Urinary bladder (tissue), 4 donors: ENCODE measurements around the gene POP4. TPM values are rescaled to one million over a fixed set of nuclear protein-coding genes. Genes with fewer than 3 reads are reported as not detected.

Source experiments
- DNase-seq: peaks from one replicate; pipeline ENCODE4 v3.0.0-alpha.2; 2015; ENCODE audit errors: extremely low spot score
- H3K27ac ChIP-seq: one replicate; pipeline ENCODE4 v1.5.1; 2013; ENCODE audit warnings: low read depth, mild to moderate bottlenecking, moderate library complexity
- H3K36me3 ChIP-seq: one replicate; pipeline ENCODE4 v1.6.1; 2013; ENCODE audit warnings: mild to moderate bottlenecking, moderate library complexity; ENCODE audit not compliant: insufficient read depth
- H3K4me1 ChIP-seq: one replicate; pipeline ENCODE4 v1.6.1; 2013; ENCODE audit warnings: mild to moderate bottlenecking, moderate library complexity; ENCODE audit not compliant: insufficient read depth
- H3K4me3 ChIP-seq: one replicate; pipeline ENCODE4 v1.5.1; 2013; ENCODE audit warnings: low read depth, low read length
- WGBS: extraction: QIAGEN DNeasy Blood & Tissue Kit; methylation state at CpG from one replicate; pipeline ENCODE4 v1.1.7; 2013; 5-methylcytosine and 5-hydroxymethylcytosine counted together
- polyA plus RNA-seq: library from polyadenylated mRNA; stranded (reverse); fragments of 200-250 nt; gene quantifications from one replicate; pipeline ENCODE4 v1.2.3, GENCODE V29; 2013
- total RNA-seq: library from RNA; depleted of rRNA; stranded (reverse); fragments of >200 nt; gene quantifications from one replicate; pipeline ENCODE4 v1.2.3, GENCODE V29; 2014
- donor health status: healthy with polysubstance abuse.
- donor health status: healthy.

POP4 gene
- total and polyA plus RNA-seq, 2 donors = 66.9 to 82.4 TPM

DNA sequence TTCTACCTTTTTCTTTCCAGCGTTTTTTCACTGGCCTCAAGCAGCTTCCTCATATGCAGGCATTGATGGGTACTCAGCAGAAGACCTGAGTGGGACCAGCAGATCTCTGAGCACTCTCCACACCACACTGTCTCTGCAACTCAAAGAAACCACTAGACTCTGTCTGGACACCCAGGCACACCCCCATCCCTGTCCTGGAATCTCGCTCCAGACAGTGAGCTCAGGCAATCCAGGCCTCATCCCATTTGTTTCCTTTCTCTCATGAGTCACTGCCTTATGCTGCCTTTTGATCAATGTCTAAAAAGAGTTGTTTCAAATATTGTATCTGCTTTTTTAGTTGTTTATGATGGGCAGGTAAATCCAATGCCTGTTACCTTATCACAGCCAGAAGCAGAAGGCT, 19.7 kb upstream of the POP4 start:
- Histone ChIP-seq H3K36me3 (no peaks in the 10 kb centered on the region), H3K4me1 (no peaks in the 10 kb centered on the region), H3K4me3 (no peak overlapping the region), H3K27ac (no peak overlapping the region)
- no peak for DNase-seq
- WGBS = 59% methylated on average over 2 of the region's 2 CpGs

DNA sequence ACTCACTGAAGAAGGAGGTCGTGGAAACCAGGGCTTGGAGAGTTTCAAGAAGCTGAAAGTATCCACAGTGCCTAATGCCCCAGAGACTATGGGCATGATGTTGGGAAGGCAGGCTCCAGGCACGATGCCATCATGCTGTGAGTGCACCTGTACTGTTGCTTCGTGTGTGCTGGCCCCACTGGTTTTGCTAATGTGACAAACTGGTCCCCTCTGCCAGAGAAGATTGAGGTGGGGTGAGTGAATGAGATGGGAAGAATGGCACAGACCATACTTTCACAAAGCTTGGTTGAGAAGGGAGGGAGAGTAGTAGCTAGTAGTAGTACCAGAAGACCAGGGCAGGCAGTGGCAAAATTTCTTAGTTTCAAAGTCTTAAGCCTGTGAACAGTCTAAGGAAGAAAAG, 19.0 kb upstream of the POP4 start:
- no peak for DNase-seq
- whole genome bisulfite sequencing = 70% methylated on average over 3 of the region's 3 CpGs
- Histone ChIP-seq H3K36me3 (no peaks in the 10 kb centered on the region), H3K27ac (no peak overlapping the region), H3K4me1 (no peaks in the 10 kb centered on the region), H3K4me3 (no peak overlapping the region)

GRCh38 chr19:29587518-29587986, 18.5 kb upstream of the POP4 start:
- Histone ChIP-seq H3K36me3 (no peaks in the 10 kb centered on the region), H3K4me1 (no peaks in the 10 kb centered on the region), H3K27ac (no peak overlapping the region), H3K4me3 (no peak overlapping the region)
- WGBS = 69% methylated on average over 2 of the region's 2 CpGs
- no peak for DNase-seq

GRCh38 chr19:29588095-29588494, 18.0 kb upstream of the POP4 start:
- Histone ChIP-seq H3K27ac (no peak overlapping the region), H3K4me3 (no peak overlapping the region), H3K4me1 (no peaks in the 10 kb centered on the region), H3K36me3 (no peaks in the 10 kb centered on the region)
- WGBS = 91% methylated on average over 2 of the region's 2 CpGs
- DNase-seq = no peak

- no peak for DNase-seq
- no peaks in the 10 kb centered on the region for H3K36me3 ChIP-seq
- WGBS = 43% methylated on average over 5 of the region's 5 CpGs
- no peak overlapping the region for H3K27ac ChIP-seq
- no peak overlapping the region for H3K4me3 ChIP-seq
- no peaks in the 10 kb centered on the region for H3K4me1 ChIP-seq
Measured at GRCh38 chr19:29590278-29590677, 15.8 kb upstream of the POP4 start.

GRCh38 chr19:29591670-29592069, 14.4 kb upstream of the POP4 start:
- no peaks in the 10 kb centered on the region for H3K36me3 ChIP-seq
- no peak overlapping the region for H3K4me3 ChIP-seq
- 87% methylated on average over 3 of the region's 3 CpGs for WGBS
- no peak for DNase-seq
- no peak overlapping the region for H3K27ac ChIP-seq
- H3K4me1 ChIP-seq = no peaks in the 10 kb centered on the region

- Histone ChIP-seq H3K36me3 (no peaks in the 10 kb centered on the region), H3K27ac (no peak overlapping the region), H3K4me1 (no peaks in the 10 kb centered on the region), H3K4me3 (no peak overlapping the region)
- WGBS = 70% methylated on average over 6 of the region's 6 CpGs
- no peak for DNase-seq
Measured at GRCh38 chr19:29593869-29594268, 12.2 kb upstream of the POP4 start.

GRCh38 chr19:29596080-29596727, 9.9 kb upstream of the POP4 start:
- Histone ChIP-seq H3K4me1 (no peaks in the 10 kb centered on the region), H3K36me3 (no peaks in the 10 kb centered on the region), H3K4me3 (no peak overlapping the region), H3K27ac (no peak overlapping the region)
- WGBS = 24% methylated on average over 10 of the region's 10 CpGs
- DNase-seq = no peak

GRCh38 chr19:29596885-29597525, 9.1 kb upstream of the POP4 start:
- WGBS = 20% methylated on average over 9 of the region's 9 CpGs
- Histone ChIP-seq H3K4me3 (no peak overlapping the region), H3K27ac (no peak overlapping the region), H3K36me3 (no peaks in the 10 kb centered on the region), H3K4me1 (no peaks in the 10 kb centered on the region)
- no peak for DNase-seq

DNA sequence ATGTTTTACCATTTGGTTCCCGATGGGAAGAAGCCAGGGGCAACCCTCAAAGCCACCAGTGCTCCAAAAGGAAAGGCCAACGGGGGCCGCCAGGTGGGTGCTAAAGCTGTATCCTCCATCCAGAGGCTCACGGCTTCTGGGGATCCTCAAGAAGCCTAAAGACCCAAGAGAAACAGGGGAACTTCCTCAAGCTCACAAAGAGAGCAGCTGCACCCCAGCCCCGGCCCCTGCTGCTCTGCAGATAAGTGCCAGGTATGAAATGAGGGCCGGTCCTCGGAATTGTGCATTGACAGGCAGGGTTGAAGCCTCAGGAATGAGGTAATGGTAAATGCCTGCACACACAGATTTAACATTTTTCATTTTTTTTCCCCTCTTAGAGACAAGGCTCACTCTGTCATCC, 8.0 kb upstream of the POP4 start:
- H3K4me3 ChIP-seq = no peak overlapping the region
- no peaks in the 10 kb centered on the region for H3K4me1 ChIP-seq
- no peaks in the 10 kb centered on the region for H3K36me3 ChIP-seq
- no peak for DNase-seq
- H3K27ac ChIP-seq = no peak overlapping the region
- WGBS = 65% methylated on average over 7 of the region's 7 CpGs

DNA sequence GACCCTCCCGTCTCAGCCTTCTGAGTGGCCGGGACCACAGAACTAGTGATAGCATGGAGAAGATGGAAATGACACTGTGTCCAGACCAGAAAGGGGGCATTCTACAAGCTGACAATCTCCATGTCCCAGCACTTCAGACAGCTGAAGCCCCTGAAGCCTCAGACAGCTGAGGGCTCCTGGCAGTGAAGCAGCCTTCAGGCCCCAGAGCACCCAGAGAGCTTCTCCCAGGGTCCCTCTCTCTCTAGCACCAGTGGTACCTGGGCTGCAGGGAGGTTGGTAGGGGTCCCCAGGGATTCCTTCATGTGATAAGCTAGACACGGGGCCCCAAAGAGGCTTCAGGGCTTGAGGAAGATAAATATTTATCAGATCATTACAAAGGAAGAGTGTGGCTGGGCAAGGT, 7.6 kb upstream of the POP4 start:
- no peaks in the 10 kb centered on the region for H3K36me3 ChIP-seq
- 63% methylated on average over 3 of the region's 3 CpGs for WGBS
- DNase-seq = no peak
- H3K4me3 ChIP-seq = no peak overlapping the region
- no peaks in the 10 kb centered on the region for H3K4me1 ChIP-seq
- H3K27ac ChIP-seq = no peak overlapping the region

DNA sequence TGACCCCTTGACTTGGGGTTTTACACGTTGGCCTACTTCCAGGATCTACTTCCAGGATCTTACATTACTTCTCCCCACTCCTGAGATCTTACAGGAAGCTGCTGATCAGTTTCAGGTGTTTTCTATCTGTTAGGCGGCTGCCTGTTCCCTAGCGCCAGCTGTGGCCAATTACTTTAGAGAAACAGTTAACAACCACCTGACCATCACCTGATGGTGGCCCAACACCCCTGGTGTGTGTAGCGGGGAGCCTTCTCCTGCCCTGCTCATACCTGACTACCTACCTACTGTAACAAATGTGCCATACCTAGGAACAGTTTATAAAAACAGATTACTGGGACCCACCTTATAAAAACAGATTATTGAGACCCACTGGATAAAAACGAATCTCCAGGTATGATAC, 2.8 kb upstream of the POP4 start:
- DNase-seq = no peak
- H3K4me1 ChIP-seq = no peaks in the 10 kb centered on the region
- no peak overlapping the region for H3K4me3 ChIP-seq
- no peak overlapping the region for H3K27ac ChIP-seq
- 47% methylated on average over 5 of the region's 5 CpGs for WGBS
- no peaks in the 10 kb centered on the region for H3K36me3 ChIP-seq

DNA sequence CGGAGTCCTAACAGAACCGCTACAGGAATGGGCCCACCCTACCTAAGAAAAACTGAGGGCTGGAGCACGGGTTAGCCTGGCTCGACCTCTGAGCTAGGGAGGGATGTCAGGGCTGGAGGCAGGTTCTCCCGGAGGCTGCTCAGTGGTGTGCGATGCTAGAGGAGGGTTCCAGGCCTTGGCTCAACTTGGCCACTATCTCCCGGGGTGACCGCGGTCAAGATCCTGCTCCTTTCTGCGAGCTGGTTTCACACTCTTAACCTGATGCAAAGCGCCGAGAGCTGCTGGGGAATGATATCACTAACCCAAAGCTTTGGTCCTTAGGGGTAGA, 301 bp downstream of the POP4 start:
- under 1% methylated on average over 12 of the region's 12 CpGs for WGBS
- Histone ChIP-seq H3K4me1 (no peaks in the 10 kb centered on the region), H3K36me3 (no peaks in the 10 kb centered on the region), H3K27ac (peak overlapping the region; percentile 80), H3K4me3 (peak overlapping the region; percentile 84)
- no peak for DNase-seq

GRCh38 chr19:29609636-29610035, 3.6 kb downstream of the POP4 start:
- H3K27ac ChIP-seq = no peak overlapping the region
- no peak overlapping the region for H3K4me3 ChIP-seq
- no peaks in the 10 kb centered on the region for H3K4me1 ChIP-seq
- WGBS = 93% methylated on average over 11 of the region's 11 CpGs
- H3K36me3 ChIP-seq = no peaks in the 10 kb centered on the region
- DNase-seq = no peak

GRCh38 chr19:29610213-29610573, 4.1 kb downstream of the POP4 start:
- H3K36me3 ChIP-seq = no peaks in the 10 kb centered on the region
- H3K4me1 ChIP-seq = no peaks in the 10 kb centered on the region
- 82% methylated on average over 22 of the region's 22 CpGs for WGBS
- no peak overlapping the region for H3K4me3 ChIP-seq
- DNase-seq = no peak
- no peak overlapping the region for H3K27ac ChIP-seq
